ENCODE data around the gene STPG3.

The STPG3 gene

GRCh38 chr9:137262909-137263285 lies 11.8 kb downstream of the STPG3 start:
- H3K9me3 Mint-ChIP-seq: no peaks in the 10 kb centered on the region
- H3K4me1 Mint-ChIP-seq: peaks cover 6% of the 10 kb centered on the region
- H3K27me3 Mint-ChIP-seq (ENCODE audit: low read depth): no peaks in the 10 kb centered on the region
- TF ChIP-seq CTCF (IDR thresholded peaks at IDR 0.05; ENCODE audit: unreplicated experiment in 3 of 3): no peak
- peaks cover 18% of the 10 kb centered on the region for H3K36me3 Mint-ChIP-seq (ENCODE audit: low read depth)
- no peak overlapping the region for H3K4me3 Mint-ChIP-seq
- no peak overlapping the region for H3K27ac Mint-ChIP-seq

- Mint-ChIP-seq H3K36me3 (ENCODE audit: low read depth) (peaks cover 20% of the 10 kb centered on the region), H3K27me3 (ENCODE audit: low read depth) (no peaks in the 10 kb centered on the region), H3K27ac (no peak overlapping the region), H3K4me1 (peaks cover 6% of the 10 kb centered on the region), H3K9me3 (no peaks in the 10 kb centered on the region), H3K4me3 (no peak overlapping the region)
- no peak for TF ChIP-seq CTCF (IDR thresholded peaks at IDR 0.05; ENCODE audit: unreplicated experiment in 3 of 3)
Measured at GRCh38 chr9:137263506-137263905, 12.4 kb downstream of the STPG3 start.

GRCh38 chr9:137264067-137264466 lies 13.0 kb downstream of the STPG3 start:
- Mint-ChIP-seq H3K27ac (no peak overlapping the region), H3K4me3 (no peak overlapping the region), H3K4me1 (peaks cover 6% of the 10 kb centered on the region), H3K9me3 (no peaks in the 10 kb centered on the region), H3K36me3 (ENCODE audit: low read depth) (peaks cover 19% of the 10 kb centered on the region), H3K27me3 (ENCODE audit: low read depth) (no peaks in the 10 kb centered on the region)
- no peak for TF ChIP-seq CTCF (IDR thresholded peaks at IDR 0.05; ENCODE audit: unreplicated experiment in 3 of 3)

- H3K27me3 Mint-ChIP-seq (ENCODE audit: low read depth): no peaks in the 10 kb centered on the region
- H3K4me3 Mint-ChIP-seq: no peak overlapping the region
- TF ChIP-seq CTCF (IDR thresholded peaks at IDR 0.05; ENCODE audit: unreplicated experiment in 3 of 3): no peak
- H3K9me3 Mint-ChIP-seq: no peaks in the 10 kb centered on the region
- peaks cover 6% of the 10 kb centered on the region for H3K4me1 Mint-ChIP-seq
- no peak overlapping the region for H3K27ac Mint-ChIP-seq
- H3K36me3 Mint-ChIP-seq (ENCODE audit: low read depth): peaks cover 25% of the 10 kb centered on the region
Measured at GRCh38 chr9:137265496-137266161, 14.5 kb downstream of the STPG3 start.

GRCh38 chr9:137266162-137266527 lies 15.1 kb downstream of the STPG3 start:
- Mint-ChIP-seq H3K27me3 (ENCODE audit: low read depth) (no peaks in the 10 kb centered on the region), H3K27ac (no peak overlapping the region), H3K9me3 (no peaks in the 10 kb centered on the region), H3K4me3 (no peak overlapping the region), H3K36me3 (ENCODE audit: low read depth) (peaks cover 25% of the 10 kb centered on the region), H3K4me1 (peaks cover 6% of the 10 kb centered on the region)
- TF ChIP-seq CTCF (IDR thresholded peaks at IDR 0.05; ENCODE audit: unreplicated experiment in 3 of 3): no peak

All from nephron (organoid).